GM18502 (cell line): Measurements from ENCODE around the gene C4orf50.
"Not testable (repeated sequence)": the region's sequence is repeated elsewhere in the genome, so short reads cannot be mapped to it uniquely, and the experiment has no call there.

Experiments
- ATAC-seq: cut with Tn5 transposase; IDR thresholded peaks from one replicate; pipeline ENCODE4 v1.9.1; 2021; ENCODE audit warnings: mild to moderate bottlenecking; ENCODE audit not compliant: unreplicated experiment, poor library complexity

C4orf50 gene

DNA sequence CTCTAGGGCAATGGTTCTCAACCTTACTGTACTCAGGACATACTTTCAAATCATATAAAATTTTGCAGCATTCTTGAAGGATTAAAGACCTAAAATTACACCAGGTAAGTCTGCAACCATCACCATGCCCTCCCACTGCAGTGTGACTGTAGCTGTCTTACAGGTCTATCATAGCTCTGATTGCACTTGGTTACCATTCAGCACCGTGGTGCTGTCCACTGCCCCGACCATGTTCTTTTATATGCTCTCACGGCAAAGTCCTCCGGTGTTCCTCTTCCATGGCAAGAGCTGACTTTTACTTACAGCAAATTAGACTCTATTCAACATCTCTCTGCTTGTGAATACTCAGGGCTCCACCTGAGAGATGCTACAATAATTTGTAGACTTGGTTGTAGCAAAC, 136.9 kb downstream of the C4orf50 start:
- no peak for ATAC-seq

DNA sequence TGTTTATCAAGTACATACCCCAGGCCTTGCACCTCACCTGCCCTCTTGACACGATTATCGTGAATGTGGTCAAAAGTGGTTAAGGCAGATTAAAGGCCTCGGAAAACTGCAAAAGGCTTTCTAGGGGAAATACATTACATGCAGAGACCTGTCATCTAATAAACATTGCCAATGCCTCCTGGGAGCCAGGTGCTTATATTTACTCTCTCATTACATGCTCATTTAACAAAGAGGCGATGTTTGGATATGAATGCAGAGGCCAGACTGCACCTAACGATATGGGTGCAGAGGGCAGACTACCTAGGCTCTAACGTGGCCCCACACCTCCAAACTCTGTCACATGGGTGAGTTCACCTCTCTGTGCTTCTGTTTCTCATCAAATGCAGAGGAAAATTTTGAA, 139.9 kb downstream of the C4orf50 start:
- ATAC-seq, result no peak

DNA sequence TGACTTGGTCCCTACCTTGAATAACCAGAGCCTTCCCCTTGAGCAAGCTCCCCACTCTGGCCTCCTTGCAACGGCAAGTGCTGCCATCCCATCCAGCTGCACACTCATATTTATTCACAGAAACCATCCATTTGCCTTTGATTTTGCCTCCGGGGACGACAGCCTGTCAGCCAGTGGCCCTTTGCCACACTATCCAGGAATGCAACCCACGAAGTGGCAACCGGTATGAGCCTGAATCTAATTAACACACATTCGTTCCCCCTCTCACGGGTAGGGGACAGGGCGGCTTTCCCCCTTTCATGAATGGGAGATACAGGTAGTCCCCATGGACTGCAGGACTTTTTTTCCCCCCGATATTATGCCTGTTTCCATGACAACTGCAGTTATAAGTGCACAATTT, 140.8 kb downstream of the C4orf50 start:
- ATAC-seq, result no peak

DNA sequence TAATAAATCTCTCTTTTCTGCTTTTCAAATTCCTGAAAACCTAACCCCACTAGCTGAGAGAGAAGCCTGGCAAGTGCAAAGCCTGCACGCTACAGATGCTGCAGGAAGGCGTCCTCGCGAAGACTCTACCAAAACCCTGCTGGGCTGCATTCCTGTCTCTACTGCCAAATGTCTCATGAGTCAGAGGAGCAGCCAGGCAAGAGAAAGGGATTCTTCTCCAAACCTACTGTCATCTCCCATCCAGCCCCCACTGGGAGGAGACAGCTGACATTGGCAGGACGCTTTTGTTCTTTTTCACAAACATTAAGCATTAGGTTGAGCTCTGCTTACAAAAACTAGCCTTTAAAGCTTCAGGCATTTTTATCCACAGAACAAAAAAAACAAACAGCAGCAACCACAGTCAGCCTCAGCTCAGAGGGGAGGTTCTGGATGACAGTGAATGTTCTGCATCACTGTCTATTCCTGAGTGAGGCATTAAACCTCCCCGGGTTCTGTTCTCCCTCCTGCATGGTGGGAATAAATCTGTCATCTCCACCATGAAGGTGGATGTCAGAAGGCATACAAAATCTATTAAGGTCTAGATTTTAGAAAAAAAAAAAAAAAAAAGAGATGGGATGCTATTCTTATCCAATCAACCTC, 143.3 kb downstream of the C4orf50 start:
- ATAC-seq, result no peak

DNA sequence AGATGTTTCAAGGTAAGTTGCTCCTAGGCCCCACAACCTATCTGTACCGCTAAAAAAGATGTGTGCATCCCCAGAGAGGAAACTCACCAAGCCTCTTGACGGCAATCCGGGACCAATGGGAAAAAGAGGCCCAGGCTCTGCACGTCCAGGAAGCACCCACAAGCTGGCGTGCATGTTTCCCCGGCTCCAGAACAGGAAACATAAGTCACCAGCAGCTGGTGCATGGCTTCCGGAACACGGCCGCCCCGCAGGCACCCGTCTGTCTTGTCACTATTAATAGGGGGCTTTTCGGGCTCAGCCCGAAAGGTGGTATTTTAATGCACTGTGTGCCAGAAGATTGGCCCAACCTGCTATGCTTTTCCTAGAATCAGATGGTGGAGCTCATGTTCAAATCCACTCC, 147.5 kb downstream of the C4orf50 start:
- no peak for ATAC-seq

DNA sequence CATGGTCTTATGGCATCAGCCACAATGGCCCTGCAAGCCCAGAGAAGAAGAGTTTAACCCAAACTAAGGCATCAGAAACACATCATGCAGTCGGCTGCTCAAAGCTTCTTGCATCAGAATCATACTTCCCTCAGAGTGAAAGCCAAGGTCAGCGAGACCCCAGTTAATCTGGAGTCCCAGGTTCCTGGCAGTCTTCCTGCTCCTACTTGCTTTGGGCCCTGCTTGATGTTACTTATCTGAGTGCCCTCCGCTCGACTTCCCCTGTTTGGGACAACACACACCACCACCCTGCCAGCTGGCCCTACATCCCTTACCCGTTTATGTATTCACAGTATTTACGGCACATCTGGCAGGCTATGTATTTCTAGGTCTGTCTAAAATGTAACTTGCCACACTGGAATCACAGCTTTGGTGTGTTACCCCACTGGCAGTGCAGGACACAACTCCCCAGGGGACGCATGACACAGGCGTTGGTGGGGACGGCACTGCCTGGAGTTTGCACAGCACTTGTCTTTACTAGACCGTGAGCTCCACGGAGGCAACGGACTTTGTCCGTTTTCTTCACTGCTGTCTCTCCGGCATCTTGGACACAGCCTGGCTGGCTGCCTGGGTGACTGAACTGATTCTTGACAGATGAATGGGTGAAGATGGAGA, 148.1 kb downstream of the C4orf50 start:
- no peak for ATAC-seq

DNA sequence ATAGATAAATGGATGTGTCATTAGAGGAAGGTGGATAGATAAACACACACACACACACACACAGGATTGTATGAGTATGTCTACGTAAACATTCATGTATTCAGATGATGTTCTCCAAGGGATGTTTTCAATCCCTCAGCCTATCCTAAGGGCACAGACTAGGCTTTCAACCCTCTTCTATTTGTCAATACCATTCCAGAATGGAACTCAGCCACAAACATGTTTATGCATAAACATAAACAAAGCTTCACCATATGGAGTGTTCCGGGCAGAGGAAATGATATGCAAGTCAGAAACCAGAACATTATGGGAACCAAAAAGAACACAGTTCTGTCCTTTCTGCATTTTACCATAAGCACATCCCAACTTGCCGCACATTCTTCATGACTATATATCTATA, 150.4 kb downstream of the C4orf50 start:
- ATAC-seq, result no peak

DNA sequence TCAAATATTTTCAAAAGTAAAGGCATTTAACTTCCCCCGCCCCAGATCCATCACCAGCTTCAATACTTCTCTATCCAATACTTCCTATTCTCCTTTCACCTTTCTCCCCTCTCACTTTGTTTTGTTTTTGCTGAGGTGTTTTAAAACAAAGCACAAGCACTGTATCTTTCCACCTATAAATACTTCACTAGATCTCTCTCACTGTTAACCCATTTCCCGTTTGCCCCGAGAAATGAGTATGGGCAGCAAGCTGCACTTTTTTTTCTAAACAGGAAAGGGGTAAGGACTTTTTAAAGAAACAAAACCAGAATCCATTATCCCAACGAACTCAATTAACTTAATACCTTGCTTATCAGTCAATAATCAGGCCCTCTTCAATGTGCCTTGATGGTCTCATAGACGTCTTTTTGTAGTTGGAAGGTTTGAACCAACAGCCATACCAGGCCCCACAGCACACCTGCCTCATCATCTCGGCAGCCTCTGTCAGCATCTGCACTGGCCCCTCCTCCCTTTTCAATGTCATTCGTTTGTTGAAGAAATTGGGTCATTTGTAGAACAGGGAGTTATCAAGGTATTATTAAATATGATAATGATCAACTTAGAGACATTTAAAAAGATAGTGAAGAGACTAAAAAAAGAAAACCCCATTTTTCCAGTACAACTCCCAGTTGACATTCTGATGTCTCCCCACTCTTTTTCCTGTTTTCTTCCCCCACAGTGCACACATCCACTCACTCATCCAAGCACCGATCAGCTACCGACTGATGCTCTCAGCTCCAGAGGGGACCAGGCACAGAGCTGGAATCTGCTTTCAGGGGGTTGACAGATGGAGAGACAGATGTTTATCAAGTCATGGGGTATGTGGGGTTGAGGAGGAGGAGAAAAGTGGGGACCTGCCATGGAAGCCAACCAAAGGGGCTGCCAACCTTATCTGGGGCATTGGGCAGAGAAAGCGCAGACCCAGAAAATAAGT, 151.1 kb downstream of the C4orf50 start:
- ATAC-seq, result no peak

DNA sequence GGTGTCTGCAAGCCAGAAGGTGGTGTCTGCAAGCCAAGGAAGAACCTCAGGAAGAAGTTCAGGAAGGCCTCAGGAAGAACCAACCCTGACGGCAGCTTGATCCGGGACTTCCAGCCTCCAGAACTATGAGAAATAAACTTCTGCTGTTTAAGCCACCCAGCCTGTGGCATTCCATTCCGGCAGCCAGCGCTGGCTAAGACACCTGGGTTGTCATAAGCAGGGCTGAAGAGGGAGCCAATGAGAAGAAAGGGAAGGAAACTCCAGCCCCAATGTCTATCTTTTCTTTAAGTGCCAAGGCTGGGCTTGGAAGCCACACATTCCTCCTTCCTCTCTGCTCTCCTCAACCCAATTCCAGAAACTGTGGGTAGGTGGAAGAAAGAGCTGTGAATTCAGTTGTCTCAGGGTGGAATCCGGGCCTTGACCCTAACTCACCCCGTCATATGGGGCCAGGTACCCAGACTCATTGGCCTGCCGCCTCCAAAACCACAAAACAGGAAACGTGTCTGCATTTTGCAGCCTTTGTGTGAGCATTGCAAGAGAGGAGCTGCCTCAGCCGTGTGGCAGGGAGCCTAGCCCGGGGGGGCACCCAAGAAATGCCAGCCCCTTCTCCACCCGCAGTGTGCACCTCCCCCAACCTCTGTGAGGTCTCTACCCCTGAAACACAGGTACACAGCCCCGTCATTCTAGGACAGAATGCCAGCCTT, 152.2 kb downstream of the C4orf50 start:
- ATAC-seq, result no peak

DNA sequence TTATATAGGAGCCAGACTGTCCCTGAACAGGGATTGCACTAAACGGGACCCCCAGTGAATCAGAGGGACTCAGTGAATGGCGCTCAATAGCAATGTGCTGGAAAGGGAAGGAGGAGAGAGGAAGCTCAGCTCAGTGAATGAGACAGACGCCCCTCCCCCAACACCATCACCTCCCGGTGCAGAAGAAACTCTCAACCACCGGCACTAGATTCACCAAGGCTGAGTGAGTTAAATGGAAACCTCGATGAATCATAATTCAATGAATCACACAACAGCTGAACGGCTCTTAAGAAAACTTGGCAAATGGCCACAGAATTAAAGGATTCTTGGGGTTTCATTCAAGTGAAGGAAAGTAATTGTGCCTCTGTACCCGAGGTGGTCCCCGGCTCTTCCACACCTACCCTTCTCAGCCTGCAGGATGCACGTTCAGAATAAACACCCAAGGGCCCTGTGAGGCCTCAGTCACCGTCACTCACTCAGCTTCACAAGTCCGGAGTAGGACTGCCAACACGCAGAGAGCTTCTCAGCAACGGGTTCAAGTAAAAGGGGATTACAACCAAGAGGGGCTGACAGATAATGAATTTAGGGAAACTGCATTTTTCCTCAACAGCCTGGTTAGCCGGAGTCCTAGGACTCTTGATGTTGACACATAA, 154.6 kb downstream of the C4orf50 start:
- no peak for ATAC-seq

DNA sequence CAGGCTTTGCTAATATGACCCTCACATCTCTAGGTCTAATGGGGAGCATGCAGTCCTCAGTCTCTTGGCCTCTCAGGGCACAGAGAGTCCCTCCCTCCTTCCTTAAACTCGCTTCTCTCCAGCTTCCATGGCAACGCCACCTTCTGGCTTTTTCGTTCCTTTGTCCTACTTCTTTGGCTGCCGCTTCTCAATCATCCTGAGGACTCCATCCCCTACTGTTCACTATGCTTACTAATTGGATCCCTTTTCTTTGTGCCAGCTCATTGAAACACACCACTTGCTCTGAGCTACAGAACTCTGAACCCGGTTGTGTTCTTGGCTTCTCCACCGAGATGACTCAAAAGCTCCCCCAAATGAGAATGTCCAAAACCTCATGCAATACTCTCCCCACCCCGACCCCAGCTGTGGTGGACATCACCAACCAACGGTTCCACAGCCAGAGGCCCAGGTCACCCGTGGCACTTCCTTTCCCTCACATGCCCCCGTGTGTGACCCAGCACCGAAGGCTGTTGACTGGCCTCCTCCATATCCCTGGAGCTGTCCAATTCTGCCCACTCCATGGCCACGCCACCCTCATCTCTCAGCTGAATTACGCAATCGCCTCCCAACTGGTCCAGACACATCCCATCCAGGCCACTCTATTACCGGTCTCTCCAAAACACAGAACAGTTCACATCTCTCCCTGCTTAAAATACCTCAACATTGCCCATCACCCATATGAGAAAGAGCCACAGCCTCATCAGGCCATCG, 160.0 kb downstream of the C4orf50 start:
- no peak for ATAC-seq

DNA sequence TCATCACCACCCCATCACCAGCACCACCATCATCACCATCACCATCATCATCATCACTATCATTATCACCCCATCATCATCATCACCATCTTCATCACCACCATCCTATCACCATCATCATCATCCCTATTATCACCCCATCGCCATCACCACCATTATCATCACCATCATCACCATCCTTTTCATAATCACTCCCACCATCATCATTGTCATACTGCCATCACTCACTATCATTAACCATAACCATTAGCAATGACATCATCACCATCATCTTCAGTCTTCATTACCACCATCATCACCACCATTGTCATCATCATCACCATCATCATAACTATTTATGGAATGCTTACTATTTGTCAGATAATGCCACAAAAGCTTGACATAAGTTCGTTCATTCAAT, 161.0 kb downstream of the C4orf50 start:
- ATAC-seq, result no peak

DNA sequence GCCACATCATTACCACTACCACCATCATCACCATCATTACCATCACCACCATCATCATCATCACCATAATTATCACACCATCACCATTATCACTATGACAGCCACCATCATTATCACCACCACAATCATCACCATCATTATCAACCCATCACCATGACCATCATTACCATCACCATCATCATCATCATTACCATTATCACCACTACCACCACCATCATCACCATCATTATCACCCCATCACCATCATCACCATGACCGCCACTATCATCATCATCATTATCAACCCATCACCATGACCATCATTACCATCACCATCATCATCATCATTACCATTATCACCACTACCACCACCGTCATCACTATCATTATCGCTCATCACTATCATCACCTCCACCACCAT, 161.9 kb downstream of the C4orf50 start:
- ATAC-seq, result not testable (repeated sequence)

DNA sequence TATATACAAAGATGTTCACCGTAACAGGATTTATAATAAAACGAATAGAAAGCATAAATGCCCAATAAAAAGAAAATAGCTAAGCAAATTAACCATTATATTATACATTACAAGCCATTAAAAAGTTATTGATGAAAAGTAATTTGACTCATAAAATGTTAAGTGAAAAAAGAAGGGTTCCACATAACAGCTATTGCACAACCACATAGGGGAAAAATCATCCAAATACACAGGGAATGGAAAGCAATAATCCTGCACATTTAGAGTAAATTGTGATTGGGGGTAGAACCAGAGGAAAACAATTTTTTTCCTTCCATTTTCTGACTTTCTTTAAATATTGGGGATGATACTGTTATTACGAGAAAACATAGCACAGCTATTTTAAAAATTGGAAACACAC, 163.3 kb downstream of the C4orf50 start:
- no peak for ATAC-seq

DNA sequence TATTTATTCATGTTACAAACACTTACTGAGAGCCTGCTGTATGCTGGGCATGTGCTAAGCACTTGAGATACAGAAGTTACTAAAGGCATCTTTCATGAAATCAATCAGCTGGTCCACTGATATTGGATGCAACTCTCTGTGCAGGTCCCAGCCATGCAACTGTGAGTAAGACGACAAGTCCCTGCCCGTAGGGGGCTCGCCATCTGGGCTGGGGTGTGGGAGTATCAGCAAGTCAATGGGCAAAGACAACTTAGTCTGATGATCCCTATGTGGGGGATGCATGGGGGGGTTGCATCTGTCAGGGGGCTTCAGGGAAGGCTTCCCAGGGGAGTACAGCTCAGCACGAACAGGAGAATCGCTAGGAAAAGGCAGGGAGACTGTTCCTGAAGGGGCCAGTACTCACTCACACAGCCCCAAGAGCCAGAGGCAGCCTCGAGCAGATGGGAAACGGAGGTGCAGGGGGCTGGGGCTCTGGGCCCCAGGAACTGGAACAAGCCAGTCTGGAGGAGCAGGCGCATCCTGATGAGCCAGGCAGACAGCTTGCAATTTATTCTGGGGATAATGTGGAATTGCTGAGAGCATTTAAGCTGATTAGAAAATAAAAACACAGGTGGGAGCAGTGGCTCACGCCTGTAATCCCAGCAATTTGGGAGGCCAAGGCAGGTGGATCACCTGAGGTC, 165.6 kb downstream of the C4orf50 start:
- ATAC-seq, result no peak

DNA sequence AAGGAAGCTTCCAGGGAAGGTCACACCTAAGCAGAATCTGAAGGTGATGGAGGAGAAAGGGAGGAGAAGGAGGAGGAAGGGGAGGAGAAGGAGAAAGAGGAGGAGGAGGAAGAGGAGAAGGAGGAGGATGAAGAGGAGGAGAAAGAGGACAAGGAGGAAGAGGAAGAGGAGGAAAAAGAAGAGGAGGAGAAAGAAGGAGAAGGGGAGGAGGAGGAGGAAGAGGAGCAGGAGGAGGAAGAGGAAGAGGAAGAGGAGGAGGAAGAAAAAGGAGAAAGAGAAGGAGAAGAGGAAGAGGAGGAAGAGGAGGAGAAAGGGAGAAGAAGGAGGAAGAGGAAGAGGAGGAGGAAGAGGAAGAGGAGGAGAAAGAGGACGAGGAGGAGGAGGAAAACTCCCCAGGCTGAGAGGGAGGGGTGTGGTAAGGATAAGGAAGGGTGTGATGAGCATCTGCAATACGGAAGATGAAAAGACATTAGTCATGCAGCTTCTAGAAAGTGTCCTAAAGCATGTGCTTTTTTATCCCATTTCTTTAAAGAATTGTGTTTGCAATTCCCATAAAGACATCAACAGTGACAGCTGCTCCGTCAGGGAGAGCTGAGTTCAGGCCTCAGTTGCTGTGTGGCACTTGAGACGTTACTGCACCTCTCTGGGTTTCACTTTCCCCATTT, 166.5 kb downstream of the C4orf50 start:
- no peak for ATAC-seq
